ENCODE results near the gene COA3.

The COA3 gene

GRCh38 chr17:42750739-42751344 lies 47.7 kb downstream of the COA3 start:
- DNase-seq (ENCODE audit: low spot score) = no peak

GRCh38 chr17:42748908-42749798 lies 49.4 kb downstream of the COA3 start:
- no peak for DNase-seq (ENCODE audit: low spot score)

- DNase-seq (ENCODE audit: low spot score) = no peak
These were observed 50.1 kb downstream of the COA3 start for GRCh38 chr17:42748202-42748907.
